ENCODE measurements around the gene MARF1. TPM values are rescaled to one million over a fixed set of nuclear protein-coding genes. Genes with fewer than 3 reads are reported as not detected.

MARF1 gene
- total RNA-seq: 36.1 TPM

GRCh38 chr16:15643048-15643945, at the start of gene MARF1:
Gene MARF1, minus strand, starts transcription at chr16:15643154. Its CDS starts 3,921 bp downstream, at chr16:15639233.

GRCh38 chr16:15650019-15650697, 7.2 kb upstream of the MARF1 start, which contains the start of gene NDE1:
Gene NDE1, plus strand, starts transcription at chr16:15650245. Its CDS starts 14,534 bp downstream, at chr16:15664779.

Other genes with a start within 250 kb of the MARF1 start
- gene MPV17L, start 247.4 kb downstream of the MARF1 start, total RNA-seq: 8.2 TPM
- 27.4 TPM for gene BMERB1, start 208.6 kb downstream of the MARF1 start, total RNA-seq
- 27.0 TPM for gene NDE1, start 7.1 kb upstream of the MARF1 start, total RNA-seq
- 11.3 TPM for gene MYH11, start 213.9 kb upstream of the MARF1 start, total RNA-seq
- 34.0 TPM for gene CEP20, start 245.4 kb upstream of the MARF1 start, total RNA-seq

All from metanephros (tissue), 1 donor.